GM12801 (cell line): ENCODE data around the gene LRRC1.

Experiments used
- CTCF ChIP-seq: IDR thresholded peaks from one replicate; pipeline ENCODE4 v1.5.1; 2011; ENCODE audit warnings: control low read depth; ENCODE audit not compliant: insufficient read length; ENCODE audit errors: extremely low read depth

Gene LRRC1

DNA sequence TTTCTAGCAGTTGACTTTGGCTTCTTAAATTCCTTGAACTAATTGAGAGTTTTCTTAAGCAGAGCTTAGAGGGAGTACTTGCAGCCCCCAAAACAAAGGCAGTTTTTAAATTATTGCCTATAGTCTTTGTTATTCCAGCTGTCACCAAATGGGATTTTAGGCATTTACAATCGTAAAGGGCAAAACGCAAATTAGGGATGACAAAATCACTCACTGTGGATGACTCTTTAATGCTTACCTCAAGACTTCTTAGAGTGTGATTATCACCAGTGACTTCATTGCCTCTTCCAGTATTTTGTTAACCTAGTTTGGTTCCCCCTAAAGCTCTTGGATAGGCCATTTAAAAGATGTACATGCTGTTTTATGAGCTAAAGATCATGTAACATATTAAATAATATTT, 126.8 kb downstream of the LRRC1 start:
- TF ChIP-seq CTCF = no peak

GRCh38 chr6:53922539-53922981, 127.8 kb downstream of the LRRC1 start:
- TF ChIP-seq CTCF = no peak

GRCh38 chr6:53924277-53924676, 129.5 kb downstream of the LRRC1 start:
- no peak for TF ChIP-seq CTCF

- TF ChIP-seq CTCF = no peak
These were observed 130.1 kb downstream of the LRRC1 start for GRCh38 chr6:53924821-53925422.

GRCh38 chr6:53925891-53926290, 131.1 kb downstream of the LRRC1 start:
- no peak for TF ChIP-seq CTCF

DNA sequence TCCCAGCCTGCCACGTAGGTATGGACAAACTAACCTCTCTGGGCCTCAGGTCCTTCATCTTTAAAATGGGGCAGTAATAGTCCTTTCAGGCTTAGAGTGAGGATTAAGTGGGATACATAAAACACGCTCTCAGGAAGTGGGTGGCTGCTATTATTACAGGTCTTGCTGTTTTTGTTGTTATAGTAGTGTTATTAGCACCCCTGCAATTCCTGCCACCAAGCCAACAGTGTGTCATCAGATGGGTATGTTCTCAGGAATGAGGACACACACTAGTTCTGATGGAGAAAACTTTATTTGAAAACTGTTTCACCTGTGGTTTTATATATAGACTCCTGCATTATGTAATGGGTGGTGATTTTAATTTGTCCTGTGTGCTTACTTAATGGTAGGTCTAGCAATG, 131.7 kb downstream of the LRRC1 start:
- no peak for TF ChIP-seq CTCF

- TF ChIP-seq CTCF = no peak
These were observed 133.8 kb downstream of the LRRC1 start for GRCh38 chr6:53928641-53929040.
